Activated naive CD4-positive, alpha-beta T cell treated with anti-CD3 and anti-CD28 coated beads, Interleukin-2, amount 50 U/mL, for 72 hours (primary cell): ENCODE measurements around the gene OR8B2. TPM values are rescaled to one million over a fixed set of nuclear protein-coding genes. Genes with fewer than 3 reads are reported as not detected.
A peak's percentile ranks its signal among the peaks of the same experiment; 100 is the strongest.
"Not testable (repeated sequence)": the region's sequence is repeated elsewhere in the genome, so short reads cannot be mapped to it uniquely, and the experiment has no call there.

ENCODE experiments used
- ATAC-seq, 2 donors: fragments of 150-1000 bp; cut with Tn5 transposase; 2 replicates each; pipeline ENCODE4 v1.10.0; 2021; ENCODE audit warnings: mild to moderate bottlenecking in 2 of 2, moderate library complexity in 2 of 2
- DNase-seq, 2 donors: peaks; one replicate each; pipeline ENCODE4 v3.0.0; 2021 to 2022; ENCODE audit warnings: low spot score in 2 of 2
- H3K27ac Mint-ChIP-seq, 2 donors: one replicate each; pipeline ENCODE4 v1.8.0; 2022; ENCODE audit warnings: mild to moderate bottlenecking in 2 of 2, mixed read lengths in 2 of 2
- H3K36me3 Mint-ChIP-seq, 2 donors: one replicate each; pipeline ENCODE4 v1.8.0; 2022; ENCODE audit warnings: mixed read lengths in 2 of 2
- H3K9me3 Mint-ChIP-seq, 2 donors: one replicate each; pipeline ENCODE4 v1.8.0; 2022; ENCODE audit warnings: mixed read lengths in 2 of 2
- total RNA-seq, 2 donors: library from RNA; stranded (reverse); gene quantifications; one replicate each; pipeline ENCODE4 v1.2.3, GENCODE V29; 2022

Gene OR8B2
- not detected for total RNA-seq

- Mint-ChIP-seq H3K9me3 (no peaks in the 10 kb centered on the region), H3K27ac (no peak within 1 kb of the TSS), H3K36me3 (no peaks in the 10 kb centered on the region)
- ATAC-seq (no peak), DNase-seq (no peak)
Observed at GRCh38 chr11:124384399-124384798, at the start of gene OR8B2. OR8B2 (minus strand) TSS chr11:124384499; CDS start chr11:124383343, 1,156 bp downstream.

GRCh38 chr11:124429599-124429998 is 45.3 kb upstream of the OR8B2 start:
- Mint-ChIP-seq H3K27ac (no peak overlapping the region), H3K36me3 (no peaks in the 10 kb centered on the region), H3K9me3 (peaks cover 4 to 5% of the 10 kb centered on the region in 2 donors)
- DNase-seq (no peak), ATAC-seq (no peak)

- Mint-ChIP-seq H3K9me3 (peaks cover under 1 to 1% of the 10 kb centered on the region in 2 donors), H3K27ac (peak within 1 kb of the TSS in 1 of 2 donors; percentile 76), H3K36me3 (no peaks in the 10 kb centered on the region)
- DNase-seq (no peak), ATAC-seq (no peak)
Observed at GRCh38 chr11:124424384-124424921, 40.2 kb upstream of the OR8B2 start, which contains the start of gene OR8B4. OR8B4 (minus strand) TSS chr11:124424871; CDS start chr11:124424871, 0 bp downstream.

GRCh38 chr11:124421043-124421442 is 36.7 kb upstream of the OR8B2 start:
- no peak overlapping the region for H3K27ac Mint-ChIP-seq
- no peak for DNase-seq
- no peaks in the 10 kb centered on the region for H3K36me3 Mint-ChIP-seq
- no peak for ATAC-seq
- H3K9me3 Mint-ChIP-seq = no peaks in the 10 kb centered on the region

GRCh38 chr11:124415356-124415923 is 31.1 kb upstream of the OR8B2 start:
- no peak overlapping the region for H3K27ac Mint-ChIP-seq
- ATAC-seq (no peak), DNase-seq (no peak)

GRCh38 chr11:124409906-124410305 is 25.6 kb upstream of the OR8B2 start:
- DNase-seq = no peak
- Mint-ChIP-seq H3K9me3 (no peaks in the 10 kb centered on the region), H3K36me3 (no peaks in the 10 kb centered on the region), H3K27ac (no peak overlapping the region)
- ATAC-seq = no peak

More at GRCh38 chr11:124415356-124415923, 31.1 kb upstream of the OR8B2 start:
- no peaks in the 10 kb centered on the region for H3K9me3 Mint-ChIP-seq
- no peaks in the 10 kb centered on the region for H3K36me3 Mint-ChIP-seq

- ATAC-seq (no peak), DNase-seq (no peak)
- Mint-ChIP-seq H3K27ac (no peak overlapping the region), H3K9me3 (no peaks in the 10 kb centered on the region), H3K36me3 (peaks cover 0 to 5% of the 10 kb centered on the region in 2 donors)
Observed at GRCh38 chr11:124405581-124405980, 21.3 kb upstream of the OR8B2 start.

- not testable (repeated sequence) for ATAC-seq, H3K36me3 Mint-ChIP-seq, DNase-seq, H3K27ac Mint-ChIP-seq, H3K9me3 Mint-ChIP-seq
Observed at GRCh38 chr11:124403186-124403585, 18.9 kb upstream of the OR8B2 start.

- Mint-ChIP-seq H3K27ac (no peak overlapping the region), H3K9me3 (no peaks in the 10 kb centered on the region)
Observed at GRCh38 chr11:124402326-124402922, 18.1 kb upstream of the OR8B2 start.

GRCh38 chr11:124398924-124399323 is 14.6 kb upstream of the OR8B2 start, which contains the start of gene OR8B3:
OR8B3 (minus strand) TSS chr11:124399024; CDS start chr11:124397351, 1,673 bp downstream.
- DNase-seq (no peak), ATAC-seq (no peak)
- no peaks in the 10 kb centered on the region for H3K9me3 Mint-ChIP-seq
- H3K36me3 Mint-ChIP-seq = peaks cover 0 to 5% of the 10 kb centered on the region in 2 donors
- no peak within 1 kb of the TSS for H3K27ac Mint-ChIP-seq

More at GRCh38 chr11:124402326-124402922, 18.1 kb upstream of the OR8B2 start:
- H3K36me3 Mint-ChIP-seq = peaks cover 0 to 5% of the 10 kb centered on the region in 2 donors
- DNase-seq (peak in 1 of 2 donors; percentile 70), ATAC-seq (peak; percentile 64 to 94)

GRCh38 chr11:124396847-124397246 is 12.5 kb upstream of the OR8B2 start:
- H3K27ac Mint-ChIP-seq, H3K36me3 Mint-ChIP-seq, H3K9me3 Mint-ChIP-seq, ATAC-seq, DNase-seq: not testable (repeated sequence)

- no peaks in the 10 kb centered on the region for H3K36me3 Mint-ChIP-seq
- H3K9me3 Mint-ChIP-seq = no peaks in the 10 kb centered on the region
- H3K27ac Mint-ChIP-seq = no peak overlapping the region
- DNase-seq = no peak
- ATAC-seq = no peak
Observed at GRCh38 chr11:124394408-124394807, 10.1 kb upstream of the OR8B2 start.

- not testable (repeated sequence) for H3K27ac Mint-ChIP-seq, ATAC-seq, DNase-seq, H3K36me3 Mint-ChIP-seq, H3K9me3 Mint-ChIP-seq
Observed at GRCh38 chr11:124382857-124383256, 1.4 kb downstream of the OR8B2 start.

GRCh38 chr11:124380585-124380984 is 3.7 kb downstream of the OR8B2 start:
- DNase-seq (no peak), ATAC-seq (no peak)
- Mint-ChIP-seq H3K9me3 (no peaks in the 10 kb centered on the region), H3K36me3 (no peaks in the 10 kb centered on the region), H3K27ac (no peak overlapping the region)

- ATAC-seq = no peak
- Mint-ChIP-seq H3K9me3 (no peaks in the 10 kb centered on the region), H3K27ac (no peak overlapping the region), H3K36me3 (no peaks in the 10 kb centered on the region)
- DNase-seq = no peak
Observed at GRCh38 chr11:124376280-124376679, 8.0 kb downstream of the OR8B2 start.

GRCh38 chr11:124359566-124359965 is 24.7 kb downstream of the OR8B2 start:
- H3K27ac Mint-ChIP-seq = no peak overlapping the region
- DNase-seq = no peak
- peaks cover 6 to 7% of the 10 kb centered on the region in 2 donors for H3K9me3 Mint-ChIP-seq
- no peaks in the 10 kb centered on the region for H3K36me3 Mint-ChIP-seq
- ATAC-seq = no peak

GRCh38 chr11:124346311-124346955 is 37.9 kb downstream of the OR8B2 start:
- H3K27ac Mint-ChIP-seq = no peak overlapping the region
- ATAC-seq = no peak
- no peak for DNase-seq
- H3K36me3 Mint-ChIP-seq = no peaks in the 10 kb centered on the region
- H3K9me3 Mint-ChIP-seq = peaks cover 3 to 4% of the 10 kb centered on the region in 2 donors
